Measurements from ENCODE around the gene CNTNAP4.

CNTNAP4 gene

GRCh38 chr16:76276745-76277438 is at the start of gene CNTNAP4:
CNTNAP4 (plus strand) TSS chr16:76277401; CDS start chr16:76277663, 262 bp downstream.
- no peak for DNase-seq (ENCODE audit: low read depth)

GRCh38 chr16:76228546-76229146 is 48.6 kb upstream of the CNTNAP4 start:
- no peak for DNase-seq (ENCODE audit: low read depth)

DNA sequence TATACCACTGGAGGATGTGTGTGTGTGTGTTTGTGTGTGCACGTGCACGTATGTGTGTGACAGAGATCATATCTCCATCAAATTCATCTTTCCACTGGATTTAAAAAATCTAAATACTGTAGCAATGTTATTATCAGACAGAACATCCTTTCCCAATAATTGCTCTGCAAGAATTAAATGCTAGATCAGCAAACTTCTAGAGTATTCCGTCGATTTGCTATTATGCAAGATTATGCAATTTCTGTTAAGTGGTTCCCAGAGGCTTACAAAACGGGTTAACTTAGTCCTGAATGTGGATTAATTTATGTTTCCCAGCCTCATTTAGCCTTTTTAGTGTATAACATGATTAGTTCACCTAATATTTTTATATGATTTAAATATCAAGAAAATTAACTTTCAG is 44.5 kb upstream of the CNTNAP4 start:
- DNase-seq (ENCODE audit: low read depth) = no peak

DNA sequence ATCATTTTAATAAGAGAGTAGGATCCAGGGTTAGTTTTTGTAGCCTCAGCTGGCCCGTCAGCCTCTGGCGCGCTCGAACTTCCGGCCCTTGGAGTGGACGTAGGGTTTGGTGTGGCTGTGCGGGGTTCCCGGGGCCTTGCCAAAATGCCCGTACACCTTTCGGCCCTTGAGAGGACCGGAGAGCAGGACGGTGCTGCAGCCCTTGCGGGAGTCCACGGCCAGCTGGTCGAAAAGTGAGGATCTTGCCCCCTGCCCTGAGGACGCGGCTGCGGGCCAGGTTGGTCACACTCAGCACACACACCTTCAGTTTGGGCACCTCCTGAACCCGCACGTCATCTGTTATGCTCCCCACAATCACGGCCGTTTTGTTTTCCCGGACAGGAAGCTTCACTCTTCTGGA is 42.2 kb upstream of the CNTNAP4 start:
- DNase-seq (ENCODE audit: low read depth) = no peak

DNA sequence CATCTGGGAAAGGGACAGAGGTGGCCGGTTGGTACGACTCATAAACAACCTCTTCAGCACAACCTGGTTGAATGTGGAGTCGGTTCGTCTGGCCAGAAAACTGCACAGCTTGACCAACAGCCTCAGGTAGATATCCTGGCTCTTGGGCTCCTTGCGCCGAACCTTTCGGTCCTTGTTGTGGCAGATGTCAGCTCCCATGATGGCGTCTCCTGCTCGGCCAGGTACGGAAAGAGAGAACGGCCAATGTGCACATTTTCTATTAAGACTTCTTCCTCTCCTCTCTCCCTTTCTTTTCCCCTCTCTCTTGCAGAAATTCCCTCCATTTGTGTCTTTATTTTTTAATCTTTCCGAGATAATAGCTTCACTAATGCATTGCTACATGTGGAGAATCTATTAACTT is 41.8 kb upstream of the CNTNAP4 start:
- no peak for DNase-seq (ENCODE audit: low read depth)

DNA sequence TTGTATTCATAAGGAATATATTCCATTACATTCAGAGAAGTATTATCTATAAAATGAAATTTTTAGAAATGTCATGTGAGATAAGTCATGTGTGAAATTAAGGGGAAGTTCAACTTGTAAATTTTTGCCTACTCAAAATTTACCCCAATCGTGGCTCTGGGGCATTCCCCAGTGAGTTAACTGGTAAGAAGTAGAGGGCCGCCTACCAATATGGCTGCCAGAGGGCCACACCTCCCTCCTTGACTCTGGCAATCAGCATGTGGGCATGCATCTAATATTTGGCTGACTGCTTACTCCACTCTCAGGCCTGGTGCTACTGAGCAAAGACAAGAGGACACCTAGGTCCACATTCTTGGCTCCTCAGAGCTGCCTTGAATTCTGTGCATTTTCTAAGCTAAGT is 39.7 kb upstream of the CNTNAP4 start:
- no peak for DNase-seq (ENCODE audit: low read depth)

DNA sequence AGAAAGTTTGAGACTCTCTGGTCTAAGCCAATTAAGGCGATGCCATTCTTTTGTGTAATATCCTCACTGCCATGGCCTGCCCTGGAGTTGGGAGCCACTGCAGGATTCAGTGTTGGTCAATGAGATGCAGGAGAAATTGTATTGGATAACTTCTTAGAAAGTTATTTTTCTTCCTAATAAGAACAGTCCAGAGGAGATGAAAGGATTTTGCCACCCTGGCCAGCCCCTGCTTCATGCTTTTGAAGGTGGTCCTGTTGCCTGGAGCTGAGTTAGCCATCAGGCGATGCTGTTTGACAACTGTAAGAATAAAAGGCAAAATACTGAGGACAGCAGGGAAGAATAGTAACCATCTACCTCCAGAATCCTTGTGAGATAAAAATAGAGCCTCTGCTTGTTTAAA is 35.4 kb upstream of the CNTNAP4 start:
- no peak for DNase-seq (ENCODE audit: low read depth)

- DNase-seq (ENCODE audit: low read depth) = no peak
Measured at GRCh38 chr16:76243620-76244019, 33.6 kb upstream of the CNTNAP4 start.

GRCh38 chr16:76246587-76246986 is 30.6 kb upstream of the CNTNAP4 start:
- DNase-seq (ENCODE audit: low read depth) = no peak

DNA sequence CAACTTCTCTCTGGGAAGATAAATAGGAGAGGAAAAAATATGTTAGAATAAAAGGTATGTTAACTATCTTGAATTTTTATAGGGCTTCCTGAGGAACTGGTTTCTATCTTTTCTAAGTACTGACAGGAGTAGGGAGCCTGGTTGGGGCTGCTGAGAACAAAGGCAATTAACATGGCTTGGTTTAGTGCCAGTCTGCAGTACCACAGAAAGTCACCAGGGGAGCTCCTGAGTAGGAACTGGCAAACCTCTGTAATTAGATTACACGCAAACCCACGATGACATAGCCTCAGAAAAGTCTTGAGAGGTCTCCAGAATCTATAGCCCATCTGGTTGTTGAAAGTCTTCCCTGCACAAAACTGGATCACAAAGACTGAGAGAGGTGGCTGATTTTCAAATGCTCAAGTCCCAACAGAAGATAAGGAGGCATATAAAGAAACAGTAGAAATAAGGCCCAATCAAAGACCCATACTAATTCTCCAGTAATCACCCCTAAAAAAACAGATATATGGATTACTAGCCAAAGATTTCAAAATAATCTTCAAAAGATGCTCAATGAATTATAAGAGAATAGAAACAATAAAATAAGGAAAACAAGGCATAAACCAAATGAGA is 11.7 kb upstream of the CNTNAP4 start:
- no peak for DNase-seq (ENCODE audit: low read depth)

GRCh38 chr16:76268824-76269223 is 8.4 kb upstream of the CNTNAP4 start:
- no peak for DNase-seq (ENCODE audit: low read depth)

DNA sequence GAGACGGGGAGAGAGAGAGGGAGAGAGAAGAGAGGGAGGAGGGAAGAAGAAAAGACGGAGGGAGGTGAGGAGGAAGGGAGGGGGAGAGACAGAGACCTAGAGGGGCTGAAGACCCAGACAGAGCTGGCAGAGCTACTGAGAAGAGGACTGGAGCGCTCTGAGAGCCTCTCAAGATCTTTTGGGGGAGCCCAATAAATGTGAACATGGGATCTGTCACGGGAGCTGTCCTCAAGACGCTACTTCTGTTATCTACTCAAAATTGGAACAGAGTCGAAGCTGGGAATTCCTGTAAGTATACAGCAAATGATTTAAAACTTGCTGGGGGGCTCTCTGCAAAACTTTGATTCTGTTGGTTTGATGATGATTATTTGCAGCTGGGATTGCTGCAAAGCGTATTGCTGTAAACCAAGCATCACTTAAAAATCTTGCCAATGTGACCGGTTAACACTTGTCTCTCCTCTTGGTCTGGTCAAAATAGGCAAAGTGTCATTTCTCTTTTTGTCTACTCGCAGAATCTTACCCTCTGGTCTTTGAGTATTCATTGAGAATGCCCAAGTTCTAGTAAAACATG is 344 bp downstream of the CNTNAP4 start:
- no peak for DNase-seq (ENCODE audit: low read depth)

DNA sequence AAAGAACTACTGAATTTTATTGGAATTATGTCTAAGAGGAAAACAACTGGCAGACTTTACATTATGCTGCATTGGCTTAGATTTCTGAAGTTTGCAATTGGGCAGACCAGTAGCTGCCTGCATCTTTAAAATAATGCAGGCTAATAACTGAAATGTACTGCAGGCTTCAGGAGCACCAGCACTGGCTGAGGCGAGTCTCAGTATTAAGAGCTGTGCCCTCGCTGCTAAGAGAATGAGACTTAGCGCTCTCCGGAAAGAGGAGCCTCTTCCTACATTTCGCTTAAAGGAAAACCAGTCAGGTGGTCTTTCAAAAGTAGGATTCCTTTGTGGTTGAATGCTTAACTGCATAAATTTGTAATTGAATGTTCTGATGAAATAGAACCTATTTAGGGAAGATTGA is 885 bp downstream of the CNTNAP4 start:
- DNase-seq (ENCODE audit: low read depth) = no peak

DNA sequence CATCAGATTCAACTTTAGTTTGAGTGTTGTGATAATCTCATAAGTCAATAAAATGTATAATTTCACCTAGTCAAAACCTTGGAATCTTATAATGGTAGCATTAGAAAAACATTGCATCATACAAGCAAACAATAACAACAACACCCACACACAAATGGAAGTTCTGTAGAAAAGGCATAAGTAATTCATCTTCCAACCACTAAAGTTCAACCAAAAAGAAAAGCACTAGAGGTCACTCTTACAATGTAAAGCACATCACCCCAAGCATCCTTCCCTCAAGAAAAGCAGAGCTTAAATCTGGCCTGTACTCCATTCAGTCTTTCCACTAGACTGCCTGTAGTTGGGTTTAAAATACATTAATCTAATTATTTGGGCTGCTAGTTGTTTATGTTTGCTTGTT is 1.8 kb downstream of the CNTNAP4 start:
- DNase-seq (ENCODE audit: low read depth) = no peak

- no peak for DNase-seq (ENCODE audit: low read depth)
Measured at GRCh38 chr16:76280421-76281215, 3.4 kb downstream of the CNTNAP4 start.

DNA sequence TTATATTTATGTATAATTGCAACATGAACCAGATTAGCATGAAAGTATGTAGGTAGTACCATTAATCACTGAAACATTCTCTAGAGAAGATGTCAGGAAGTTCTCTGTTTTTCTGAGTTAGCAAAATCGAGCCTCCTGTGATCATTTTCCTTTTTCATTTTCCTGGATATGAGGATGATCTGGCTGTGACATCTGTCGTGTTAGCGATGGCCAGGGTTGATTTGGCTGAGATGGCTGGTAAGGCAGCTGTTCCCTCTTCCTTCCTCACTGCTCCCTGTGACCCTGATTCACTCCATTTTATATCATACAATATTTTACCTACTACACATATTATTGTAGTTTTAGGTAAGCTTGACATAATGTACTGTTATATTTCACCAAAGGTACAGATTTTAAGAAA is 10.3 kb downstream of the CNTNAP4 start:
- DNase-seq (ENCODE audit: low read depth) = no peak

GRCh38 chr16:76292218-76292617 is 15.0 kb downstream of the CNTNAP4 start:
- DNase-seq (ENCODE audit: low read depth) = no peak

DNA sequence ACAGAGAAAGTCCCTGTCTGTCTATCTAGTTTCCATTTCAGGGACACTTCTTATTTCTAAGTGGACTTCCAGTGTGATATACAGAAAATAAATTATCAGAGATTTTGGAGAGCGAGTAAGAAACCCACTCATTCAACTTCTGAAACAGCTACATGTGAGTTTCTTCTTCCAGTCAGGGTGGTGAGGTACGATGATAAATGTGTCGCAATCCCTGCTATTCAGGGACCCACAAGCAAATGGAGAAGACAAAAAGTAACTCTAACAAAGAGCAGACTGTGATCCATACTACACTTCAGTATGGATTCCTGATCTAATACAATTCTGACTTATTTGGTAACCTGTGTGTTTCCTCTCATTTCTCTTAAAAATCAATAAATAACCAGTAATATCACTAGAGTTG is 16.8 kb downstream of the CNTNAP4 start:
- DNase-seq (ENCODE audit: low read depth) = no peak

DNA sequence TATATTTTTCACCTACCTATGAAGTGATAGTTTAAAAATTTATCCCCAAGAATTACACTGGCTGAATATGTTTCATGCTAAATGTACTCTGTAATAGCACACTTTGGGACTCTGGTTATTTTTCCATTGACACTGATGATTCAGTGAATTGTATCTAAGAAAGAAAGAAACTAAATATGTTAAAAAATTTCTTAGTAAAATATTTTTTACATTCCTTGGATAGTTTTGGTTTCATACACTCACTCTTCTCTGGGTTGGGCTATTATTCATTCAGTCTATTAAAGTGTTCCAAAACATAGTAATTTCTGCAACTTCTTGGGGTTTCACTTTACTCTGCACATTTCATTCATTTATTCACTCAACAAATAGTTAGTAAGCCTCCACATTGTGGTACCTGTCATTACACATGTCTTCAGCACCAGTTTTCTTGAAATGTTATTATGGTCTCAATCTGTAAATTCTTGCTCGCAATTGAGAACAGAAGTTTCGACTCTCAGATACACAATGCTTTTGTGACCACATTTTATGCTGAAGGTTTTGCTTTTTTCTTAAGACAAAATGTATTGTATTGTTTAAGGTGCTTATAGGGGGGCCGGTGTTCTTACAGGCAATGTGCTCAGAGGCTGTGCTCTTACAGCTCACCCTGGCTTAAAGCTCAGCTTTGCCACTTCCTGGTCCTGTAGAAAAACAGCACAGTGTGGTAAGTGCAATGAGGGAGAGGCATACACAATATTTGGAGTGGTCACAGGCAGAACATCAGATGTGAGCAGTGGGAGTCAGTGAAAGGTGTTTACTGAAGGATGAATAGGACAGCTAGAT is 17.4 kb downstream of the CNTNAP4 start:
- DNase-seq (ENCODE audit: low read depth) = no peak

DNA sequence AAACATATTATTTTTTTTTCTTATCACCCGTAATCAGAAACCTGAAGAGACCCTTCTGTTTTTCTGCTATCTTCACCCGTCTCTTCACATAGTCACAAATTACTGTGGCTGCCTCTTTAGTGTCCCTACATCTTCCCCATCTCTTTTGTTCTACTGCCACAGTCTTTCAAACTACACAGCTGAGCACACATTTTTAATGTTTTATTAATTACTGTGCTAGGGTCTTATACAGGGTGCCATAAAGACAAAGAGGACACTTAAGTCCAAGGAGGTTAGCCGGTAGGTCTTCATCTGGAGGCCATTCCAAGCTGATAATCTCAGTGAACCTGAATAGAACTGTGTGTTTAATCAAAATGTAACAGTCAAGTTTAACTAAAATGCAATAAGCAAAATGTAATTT is 20.7 kb downstream of the CNTNAP4 start:
- DNase-seq (ENCODE audit: low read depth) = no peak

DNA sequence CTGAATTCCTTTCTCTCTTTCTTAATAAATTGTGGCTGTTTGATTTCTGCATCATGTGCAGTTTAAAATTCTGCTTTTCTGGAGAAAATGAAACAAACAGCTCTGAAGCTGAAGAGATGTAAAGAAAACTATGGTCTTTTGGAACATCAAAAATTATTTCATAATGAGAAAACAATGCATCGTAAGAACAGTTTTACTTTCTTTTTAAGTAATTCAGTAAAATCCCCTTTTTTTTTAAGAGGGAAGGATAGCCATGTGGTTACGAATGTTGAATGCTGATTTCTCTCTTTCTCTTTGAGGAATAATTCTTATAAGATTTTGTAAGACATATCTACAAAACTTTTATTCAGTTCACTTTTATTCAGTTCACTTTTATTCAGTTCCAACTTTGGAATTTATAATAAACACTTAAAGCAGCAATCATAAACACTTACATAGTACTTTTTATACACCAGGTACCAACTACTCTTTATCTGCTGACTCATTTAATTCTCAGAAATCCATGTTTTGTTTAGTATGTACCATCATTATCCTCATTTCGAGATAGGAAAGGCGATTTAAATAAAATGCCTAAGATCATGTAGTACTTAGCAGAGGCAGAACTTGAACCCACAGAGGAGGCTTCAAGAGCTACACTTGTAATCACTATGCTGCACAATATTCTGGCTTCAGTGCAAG is 26.6 kb downstream of the CNTNAP4 start:
- DNase-seq (ENCODE audit: low read depth) = no peak
